ENCODE results near the gene SPATA2L.

DNA sequence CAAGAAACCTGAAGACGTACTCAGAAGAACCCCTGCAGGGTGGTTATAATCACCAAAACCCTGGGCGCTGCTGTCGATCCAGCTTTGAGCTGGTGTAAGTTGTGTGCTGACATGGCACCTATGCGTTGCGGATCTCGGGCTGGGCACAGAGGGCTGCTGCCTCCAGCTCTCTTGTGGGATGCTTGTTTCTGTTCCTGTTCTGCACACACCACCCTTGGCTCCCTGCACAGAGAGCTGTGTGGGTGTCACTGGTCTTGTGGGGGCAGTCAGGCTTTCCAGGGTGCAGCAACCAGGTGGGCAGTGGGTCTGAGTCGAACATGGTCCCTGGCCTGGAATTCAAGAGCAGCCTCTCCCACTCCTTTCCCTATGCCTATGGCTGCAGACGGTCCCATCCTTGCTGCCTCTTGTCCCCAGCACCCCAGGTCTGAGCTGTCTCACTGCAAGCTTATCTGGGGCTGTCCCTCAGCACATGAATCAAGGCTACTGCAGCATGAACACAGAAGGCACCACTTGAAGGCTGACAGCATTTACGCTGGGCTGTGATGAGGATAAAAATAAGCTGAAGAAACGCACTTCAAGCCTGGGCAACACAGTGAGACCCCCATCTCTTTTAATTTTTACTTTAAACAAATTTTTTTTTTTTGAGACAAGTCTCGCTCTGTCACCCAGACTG is 40.0 kb upstream of the SPATA2L start:
- TF ChIP-seq POLR2AphosphoS5 (IDR thresholded peaks at IDR 0.05; ENCODE audit: insufficient read depth in 1 of 2, low read depth in 1 of 2): no peak
- TF ChIP-seq, protein P1, sequence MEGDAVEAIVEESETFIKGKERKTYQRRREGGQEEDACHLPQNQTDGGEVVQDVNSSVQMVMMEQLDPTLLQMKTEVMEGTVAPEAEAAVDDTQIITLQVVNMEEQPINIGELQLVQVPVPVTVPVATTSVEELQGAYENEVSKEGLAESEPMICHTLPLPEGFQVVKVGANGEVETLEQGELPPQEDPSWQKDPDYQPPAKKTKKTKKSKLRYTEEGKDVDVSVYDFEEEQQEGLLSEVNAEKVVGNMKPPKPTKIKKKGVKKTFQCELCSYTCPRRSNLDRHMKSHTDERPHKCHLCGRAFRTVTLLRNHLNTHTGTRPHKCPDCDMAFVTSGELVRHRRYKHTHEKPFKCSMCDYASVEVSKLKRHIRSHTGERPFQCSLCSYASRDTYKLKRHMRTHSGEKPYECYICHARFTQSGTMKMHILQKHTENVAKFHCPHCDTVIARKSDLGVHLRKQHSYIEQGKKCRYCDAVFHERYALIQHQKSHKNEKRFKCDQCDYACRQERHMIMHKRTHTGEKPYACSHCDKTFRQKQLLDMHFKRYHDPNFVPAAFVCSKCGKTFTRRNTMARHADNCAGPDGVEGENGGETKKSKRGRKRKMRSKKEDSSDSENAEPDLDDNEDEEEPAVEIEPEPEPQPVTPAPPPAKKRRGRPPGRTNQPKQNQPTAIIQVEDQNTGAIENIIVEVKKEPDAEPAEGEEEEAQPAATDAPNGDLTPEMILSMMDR (IDR thresholded peaks at IDR 0.05): no peak

All from vagina (tissue), 2 donors.